GM12878 (cell line): ENCODE results near the gene MAST3. TPM values are rescaled to one million over a fixed set of nuclear protein-coding genes. Genes with fewer than 3 reads are reported as not detected.

Experiments
- CBX5 ChIP-seq: sonication (generic); IDR thresholded peaks from 2 replicates; pipeline ENCODE4 v1.6.1; 2016; ENCODE audit warnings: low read depth, moderate library complexity, mild to moderate bottlenecking, inconsistent platforms
- CREB1 ChIP-seq: IDR thresholded peaks from 2 replicates; pipeline ENCODE4 v1.6.1; 2012; ENCODE audit warnings: low read depth, mild to moderate bottlenecking, inconsistent platforms
- CUX1 ChIP-seq: IDR thresholded peaks from 2 replicates; pipeline ENCODE4 v1.6.1; 2012; ENCODE audit warnings: improper control_type of control experiment, low read depth, low read length; ENCODE audit not compliant: insufficient replicate concordance
- ELK1 ChIP-seq: IDR thresholded peaks from 2 replicates; pipeline ENCODE4 v1.6.1; 2012; ENCODE audit warnings: low read depth, low read length, improper control_type of control experiment
- FOXM1 ChIP-seq: IDR thresholded peaks from 2 replicates; pipeline ENCODE4 v1.6.1; 2012; ENCODE audit warnings: low read depth, mild to moderate bottlenecking, inconsistent platforms, low read length, moderate library complexity
- HCFC1 ChIP-seq: fragments of 150-350 bp; IDR thresholded peaks from 2 replicates; pipeline ENCODE4 v1.6.1; 2014; ENCODE audit warnings: low read length
- HDAC2 ChIP-seq: fragments of 200-600 bp; sonication (generic); IDR thresholded peaks from 2 replicates; pipeline ENCODE4 v1.6.1; 2017
- IKZF2 ChIP-seq, 2 experiments: fragments of 450-650 bp; IDR thresholded peaks; 2 replicates each; pipeline ENCODE4 v1.6.1; 2017; ENCODE audit warnings: mild to moderate bottlenecking in 2 of 2, moderate library complexity in 2 of 2
- MXI1 ChIP-seq: fragments of 150-350 bp; IDR thresholded peaks from 2 replicates; pipeline ENCODE4 v1.6.1; 2011; ENCODE audit warnings: low read depth, mild to moderate bottlenecking, inconsistent platforms, low read length, improper control_type of control experiment
- MYC ChIP-seq: IDR thresholded peaks from 2 replicates; pipeline ENCODE4 v1.6.1; 2011; ENCODE audit warnings: mild to moderate bottlenecking, low read length, moderate library complexity, inconsistent platforms; ENCODE audit not compliant: insufficient read depth, insufficient replicate concordance, insufficient read length, severe bottlenecking
- NBN ChIP-seq: fragments of 450-650 bp; IDR thresholded peaks from 2 replicates; pipeline ENCODE4 v1.6.1; 2016
- NRF1 ChIP-seq: conservative IDR thresholded peaks from 2 replicates; pipeline ENCODE4 v1.6.1; 2011; ENCODE audit warnings: mild to moderate bottlenecking, low read depth, low read length, improper control_type of control experiment
- POLR2A ChIP-seq: IDR thresholded peaks from 2 replicates; pipeline ENCODE4 v1.6.1; 2011; ENCODE audit warnings: low read depth, mild to moderate bottlenecking, low read length
- SMAD5 ChIP-seq: IDR thresholded peaks from 2 replicates; pipeline ENCODE4 v1.6.1; 2016; ENCODE audit warnings: antibody characterized with exemption, low read depth
- polyA plus RNA-seq, 11 experiments: library from polyadenylated mRNA; depleted of rRNA in 4 of 11; unstranded in 6 of 11; stranded (reverse) in 5 of 11; fragments of >200 nt; fragmentation: Nextera tagmentation in 4 of 11; fragmentation: Illumina TruSeq in 1 of 11; extraction: Ambion mirVana in 4 of 11; extraction: Trizol in 1 of 11; gene quantifications; 1 replicate in 1 of 11; 2 replicates in 10 of 11; pipeline versions ENCODE4 v1.2.1 to v1.2.3, GENCODE V29; 2011 to 2016; ENCODE audit warnings: inconsistent platforms in 2 of 11, missing spikeins in 2 of 11, low read depth in 1 of 11
- total RNA-seq, 4 experiments: library from RNA; depleted of rRNA in 3 of 4; stranded (reverse); fragments of >200 nt in 3 of 4; fragmentation: Illumina TruSeq in 1 of 4; extraction: Trizol in 1 of 4; gene quantifications; 2 replicates each; pipeline versions ENCODE4 v1.2.1 to v1.2.3, GENCODE V29; 2013 to 2021
- TF ChIP-seq, protein P1 (sequence below): IDR thresholded peaks from 2 replicates; pipeline ENCODE4 v1.6.1; 2011; ENCODE audit warnings: borderline replicate concordance, low read depth, mild to moderate bottlenecking, moderate library complexity, mixed read lengths, low read length; ENCODE audit not compliant: insufficient read depth; ENCODE audit errors: extremely low read length
- TF ChIP-seq, protein P2 (sequence below): fragments of 450-650 bp; conservative IDR thresholded peaks from 2 replicates; pipeline ENCODE4 v1.6.1; 2017; ENCODE audit warnings: mild to moderate bottlenecking, moderate library complexity
- TF ChIP-seq, protein P3 (sequence below): IDR thresholded peaks from 2 replicates; pipeline ENCODE4 v1.6.1; 2012; ENCODE audit warnings: mild to moderate bottlenecking, low read depth, low read length

The MAST3 gene
- total and polyA plus RNA-seq, 10 of the 15 experiments (the other 5 are each of a cell fraction or from before 2014, with no cell fraction given), result 3.0 to 22.2 (median 7.5) TPM

DNA sequence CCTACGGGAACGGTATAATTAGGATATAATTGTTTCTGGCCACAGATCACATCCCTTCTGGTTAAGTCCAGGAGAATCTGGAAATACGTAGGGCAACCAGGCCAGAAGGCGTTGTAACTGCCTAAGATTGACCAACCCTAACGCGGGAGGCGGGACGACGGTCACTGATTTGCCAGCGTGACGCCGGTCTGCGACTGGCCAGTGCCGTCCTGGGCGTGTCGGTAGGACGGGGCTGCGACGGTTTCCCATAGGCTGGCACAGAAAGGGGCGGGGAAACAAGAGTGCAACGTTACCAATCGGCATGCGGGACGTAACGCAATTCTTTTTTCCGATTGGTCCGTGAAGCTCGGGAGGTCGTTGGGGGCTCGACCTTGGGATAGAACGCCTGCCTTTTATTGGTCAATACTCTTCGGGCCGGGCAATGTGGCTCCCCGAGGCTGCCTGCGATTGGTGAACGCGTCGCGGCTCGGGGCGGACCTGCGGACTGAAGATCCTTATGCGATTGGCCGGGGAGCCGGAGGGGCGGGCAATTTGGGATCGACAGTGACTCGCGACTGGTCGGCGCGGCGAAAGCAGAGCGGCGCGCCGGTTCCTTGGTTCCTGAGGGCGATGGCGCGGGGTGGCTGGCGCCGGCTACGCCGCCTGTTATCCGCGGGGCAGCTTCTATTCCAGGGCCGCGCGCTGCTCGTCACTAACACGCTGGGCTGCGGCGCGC, 95.3 kb downstream of the MAST3 start, which contains the start of gene MPV17L2 (continued):
- TF ChIP-seq MYC (peak; percentile 17), POLR2A (peak; percentile 72), NBN (no peak), MXI1 (peak; percentile 64), ELK1 (no peak), CUX1 (no peak), HCFC1 (0 out of 2 replicates have a peak, but pooled peaks have one; percentile 1), NRF1 (no peak), SMAD5 (no peak), IKZF2 (IDR thresholded peaks at IDR 0.05) (no peak), CBX5 (no peak), CREB1 (peak; percentile 95), FOXM1 (no peak), HDAC2 (no peak)
- TF ChIP-seq, protein P1, sequence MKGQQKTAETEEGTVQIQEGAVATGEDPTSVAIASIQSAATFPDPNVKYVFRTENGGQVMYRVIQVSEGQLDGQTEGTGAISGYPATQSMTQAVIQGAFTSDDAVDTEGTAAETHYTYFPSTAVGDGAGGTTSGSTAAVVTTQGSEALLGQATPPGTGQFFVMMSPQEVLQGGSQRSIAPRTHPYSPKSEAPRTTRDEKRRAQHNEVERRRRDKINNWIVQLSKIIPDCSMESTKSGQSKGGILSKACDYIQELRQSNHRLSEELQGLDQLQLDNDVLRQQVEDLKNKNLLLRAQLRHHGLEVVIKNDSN, result no peak
- TF ChIP-seq, protein P2, sequence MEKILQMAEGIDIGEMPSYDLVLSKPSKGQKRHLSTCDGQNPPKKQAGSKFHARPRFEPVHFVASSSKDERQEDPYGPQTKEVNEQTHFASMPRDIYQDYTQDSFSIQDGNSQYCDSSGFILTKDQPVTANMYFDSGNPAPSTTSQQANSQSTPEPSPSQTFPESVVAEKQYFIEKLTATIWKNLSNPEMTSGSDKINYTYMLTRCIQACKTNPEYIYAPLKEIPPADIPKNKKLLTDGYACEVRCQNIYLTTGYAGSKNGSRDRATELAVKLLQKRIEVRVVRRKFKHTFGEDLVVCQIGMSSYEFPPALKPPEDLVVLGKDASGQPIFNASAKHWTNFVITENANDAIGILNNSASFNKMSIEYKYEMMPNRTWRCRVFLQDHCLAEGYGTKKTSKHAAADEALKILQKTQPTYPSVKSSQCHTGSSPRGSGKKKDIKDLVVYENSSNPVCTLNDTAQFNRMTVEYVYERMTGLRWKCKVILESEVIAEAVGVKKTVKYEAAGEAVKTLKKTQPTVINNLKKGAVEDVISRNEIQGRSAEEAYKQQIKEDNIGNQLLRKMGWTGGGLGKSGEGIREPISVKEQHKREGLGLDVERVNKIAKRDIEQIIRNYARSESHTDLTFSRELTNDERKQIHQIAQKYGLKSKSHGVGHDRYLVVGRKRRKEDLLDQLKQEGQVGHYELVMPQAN, result peak; percentile 95
- TF ChIP-seq, protein P3, sequence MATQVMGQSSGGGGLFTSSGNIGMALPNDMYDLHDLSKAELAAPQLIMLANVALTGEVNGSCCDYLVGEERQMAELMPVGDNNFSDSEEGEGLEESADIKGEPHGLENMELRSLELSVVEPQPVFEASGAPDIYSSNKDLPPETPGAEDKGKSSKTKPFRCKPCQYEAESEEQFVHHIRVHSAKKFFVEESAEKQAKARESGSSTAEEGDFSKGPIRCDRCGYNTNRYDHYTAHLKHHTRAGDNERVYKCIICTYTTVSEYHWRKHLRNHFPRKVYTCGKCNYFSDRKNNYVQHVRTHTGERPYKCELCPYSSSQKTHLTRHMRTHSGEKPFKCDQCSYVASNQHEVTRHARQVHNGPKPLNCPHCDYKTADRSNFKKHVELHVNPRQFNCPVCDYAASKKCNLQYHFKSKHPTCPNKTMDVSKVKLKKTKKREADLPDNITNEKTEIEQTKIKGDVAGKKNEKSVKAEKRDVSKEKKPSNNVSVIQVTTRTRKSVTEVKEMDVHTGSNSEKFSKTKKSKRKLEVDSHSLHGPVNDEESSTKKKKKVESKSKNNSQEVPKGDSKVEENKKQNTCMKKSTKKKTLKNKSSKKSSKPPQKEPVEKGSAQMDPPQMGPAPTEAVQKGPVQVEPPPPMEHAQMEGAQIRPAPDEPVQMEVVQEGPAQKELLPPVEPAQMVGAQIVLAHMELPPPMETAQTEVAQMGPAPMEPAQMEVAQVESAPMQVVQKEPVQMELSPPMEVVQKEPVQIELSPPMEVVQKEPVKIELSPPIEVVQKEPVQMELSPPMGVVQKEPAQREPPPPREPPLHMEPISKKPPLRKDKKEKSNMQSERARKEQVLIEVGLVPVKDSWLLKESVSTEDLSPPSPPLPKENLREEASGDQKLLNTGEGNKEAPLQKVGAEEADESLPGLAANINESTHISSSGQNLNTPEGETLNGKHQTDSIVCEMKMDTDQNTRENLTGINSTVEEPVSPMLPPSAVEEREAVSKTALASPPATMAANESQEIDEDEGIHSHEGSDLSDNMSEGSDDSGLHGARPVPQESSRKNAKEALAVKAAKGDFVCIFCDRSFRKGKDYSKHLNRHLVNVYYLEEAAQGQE, result no peak
